Measurements from ENCODE around the gene AMDHD2. TPM values are rescaled to one million over a fixed set of nuclear protein-coding genes. Genes with fewer than 3 reads are reported as not detected.
A peak's percentile ranks its signal among the peaks of the same experiment; 100 is the strongest.

Gene AMDHD2
- total and polyA plus RNA-seq, 2 of the 13 experiments (the other 11 are each of a cell fraction or from before 2014, with no cell fraction given) = 33.5 to 39.1 TPM

GRCh38 chr16:2520097-2520783 lies at the start of gene AMDHD2 (continued):
- TF ChIP-seq ZSCAN5A (CRISPR knock-in tag; IDR thresholded peaks at IDR 0.05; ENCODE audit: borderline replicate concordance) (no peak), ZC3H4 (CRISPR knock-in tag; IDR thresholded peaks at IDR 0.05; ENCODE audit: borderline replicate concordance) (no peak), CBX1 (IDR thresholded peaks at IDR 0.05; ENCODE audit: low read depth) (peak; percentile 87), BCLAF1 (IDR thresholded peaks at IDR 0.05) (no peak), HNRNPL (IDR thresholded peaks at IDR 0.05; ENCODE audit: low read depth, low read length) (no peak), NCOR1 (IDR thresholded peaks at IDR 0.05; ENCODE audit: borderline replicate concordance, low read length) (no peak), HMG20B (CRISPR knock-in tag; conservative IDR thresholded peaks at IDR 0.05) (no peak), ZNF33A (CRISPR knock-in tag; IDR thresholded peaks at IDR 0.05; ENCODE audit: borderline replicate concordance) (no peak), TOE1 (CRISPR knock-in tag; IDR thresholded peaks at IDR 0.05) (no peak; the same call in 1 of the 2 replicates), THRA (CRISPR knock-in tag; IDR thresholded peaks at IDR 0.05; ENCODE audit: borderline replicate concordance) (no peak), ZKSCAN1 (IDR thresholded peaks at IDR 0.05; ENCODE audit: low read length) (no peak), HBP1 (CRISPR knock-in tag; IDR thresholded peaks at IDR 0.05; ENCODE audit: low read depth) (peak; percentile 82; the same call in 1 of the 2 replicates), PAWR (CRISPR knock-in tag; IDR thresholded peaks at IDR 0.05; ENCODE audit: borderline replicate concordance) (no peak), ZNF609 (CRISPR knock-in tag; IDR thresholded peaks at IDR 0.05; ENCODE audit: borderline replicate concordance) (0 out of 2 replicates have a peak, but pooled peaks have one; percentile 20), SMAD9 (CRISPR knock-in tag; IDR thresholded peaks at IDR 0.05) (no peak), CREB3 (CRISPR knock-in tag; IDR thresholded peaks at IDR 0.05) (no peak)
